Measurements from ENCODE around the gene EDN3. TPM values are rescaled to one million over a fixed set of nuclear protein-coding genes. Genes with fewer than 3 reads are reported as not detected.

The EDN3 gene
- total RNA-seq, 1 experiment from 2014 or later, result not detected

GRCh38 chr20:59253779-59254319 is 46.6 kb upstream of the EDN3 start:
- Histone ChIP-seq H3K36me3 (ENCODE audit: control insufficient read depth in 1 of 2, insufficient read depth in 2 of 2, low read length in 2 of 2) (no peaks in the 10 kb centered on the region), H3K4me2 (ENCODE audit: low read length) (no peak overlapping the region), H4K20me1 (ENCODE audit: insufficient read depth) (no peaks in the 10 kb centered on the region), H3K9me3 (ENCODE audit: control insufficient read depth in 1 of 2, insufficient read depth in 1 of 2, low read depth in 1 of 2, low read length in 2 of 2) (no peaks in the 10 kb centered on the region), H3K4me1 (ENCODE audit: control insufficient read depth in 1 of 2, insufficient read depth in 2 of 2, low read length in 2 of 2) (no peaks in the 10 kb centered on the region), H3K27me3 (ENCODE audit: insufficient read depth, low read length) (peaks cover 66% of the 10 kb centered on the region), H3K9me2 (ENCODE audit: insufficient read depth) (no peaks in the 10 kb centered on the region), H3K79me2 (ENCODE audit: insufficient read depth, low read length) (no peaks in the 10 kb centered on the region), H3K27ac (ENCODE audit: low read depth, low read length) (no peak overlapping the region), H3K4me3 (replicated peaks in 1 of 2; ENCODE audit: low read depth in 1 of 2, low read length in 2 of 2) (no peak overlapping the region), H2AFZ (ENCODE audit: low read depth, low read length, poor library complexity, severe bottlenecking) (no peak overlapping the region), H3K9ac (ENCODE audit: low read length) (no peak overlapping the region)
- POLR2A ChIA-PET, result no interaction called here
- RAD21 ChIA-PET (ENCODE audit: low non-redundant PET in 1 of 2, low total read pairs in 2 of 2, uncharacterized antibody in 2 of 2, unreplicated experiment in 2 of 2), result no interaction called here
- TF ChIP-seq ZNF274 (IDR thresholded peaks at IDR 0.05; ENCODE audit: low read depth, low read length) (no peak), POLR2AphosphoS5 (IDR thresholded peaks at IDR 0.05; ENCODE audit: low read depth, low read length) (no peak), FOSL1 (IDR thresholded peaks at IDR 0.05; ENCODE audit: low read depth) (no peak), EGR1 (IDR thresholded peaks at IDR 0.05; ENCODE audit: low read depth) (no peak), YY1 (IDR thresholded peaks at IDR 0.05; ENCODE audit: extremely low read depth, insufficient replicate concordance, low read depth, low read length) (no peak), SRF (IDR thresholded peaks at IDR 0.05; ENCODE audit: low read depth) (no peak), TCF7L2 (IDR thresholded peaks at IDR 0.05; ENCODE audit: borderline replicate concordance, extremely low read depth, insufficient read depth, insufficient read length) (no peak), SIN3A (IDR thresholded peaks at IDR 0.05; ENCODE audit: low read depth) (no peak), CEBPB (IDR thresholded peaks at IDR 0.05; ENCODE audit: low read depth) (no peak), CTCF (IDR thresholded peaks at IDR 0.05 in 2 of 3, conservative IDR thresholded peaks at IDR 0.05 in 1 of 3; ENCODE audit: borderline replicate concordance in 1 of 3, insufficient read depth in 1 of 3, low read depth in 2 of 3, low read length in 2 of 3) (no peak), ELF1 (IDR thresholded peaks at IDR 0.05; ENCODE audit: borderline replicate concordance, low read depth) (no peak), RAD21 (IDR thresholded peaks at IDR 0.05; ENCODE audit: low read depth) (no peak)
- TF ChIP-seq, protein P1, sequence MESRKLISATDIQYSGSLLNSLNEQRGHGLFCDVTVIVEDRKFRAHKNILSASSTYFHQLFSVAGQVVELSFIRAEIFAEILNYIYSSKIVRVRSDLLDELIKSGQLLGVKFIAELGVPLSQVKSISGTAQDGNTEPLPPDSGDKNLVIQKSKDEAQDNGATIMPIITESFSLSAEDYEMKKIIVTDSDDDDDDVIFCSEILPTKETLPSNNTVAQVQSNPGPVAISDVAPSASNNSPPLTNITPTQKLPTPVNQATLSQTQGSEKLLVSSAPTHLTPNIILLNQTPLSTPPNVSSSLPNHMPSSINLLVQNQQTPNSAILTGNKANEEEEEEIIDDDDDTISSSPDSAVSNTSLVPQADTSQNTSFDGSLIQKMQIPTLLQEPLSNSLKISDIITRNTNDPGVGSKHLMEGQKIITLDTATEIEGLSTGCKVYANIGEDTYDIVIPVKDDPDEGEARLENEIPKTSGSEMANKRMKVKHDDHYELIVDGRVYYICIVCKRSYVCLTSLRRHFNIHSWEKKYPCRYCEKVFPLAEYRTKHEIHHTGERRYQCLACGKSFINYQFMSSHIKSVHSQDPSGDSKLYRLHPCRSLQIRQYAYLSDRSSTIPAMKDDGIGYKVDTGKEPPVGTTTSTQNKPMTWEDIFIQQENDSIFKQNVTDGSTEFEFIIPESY (IDR thresholded peaks at IDR 0.05; ENCODE audit: extremely low read depth, insufficient replicate concordance, low read length), result no peak
- TF ChIP-seq, protein P2, sequence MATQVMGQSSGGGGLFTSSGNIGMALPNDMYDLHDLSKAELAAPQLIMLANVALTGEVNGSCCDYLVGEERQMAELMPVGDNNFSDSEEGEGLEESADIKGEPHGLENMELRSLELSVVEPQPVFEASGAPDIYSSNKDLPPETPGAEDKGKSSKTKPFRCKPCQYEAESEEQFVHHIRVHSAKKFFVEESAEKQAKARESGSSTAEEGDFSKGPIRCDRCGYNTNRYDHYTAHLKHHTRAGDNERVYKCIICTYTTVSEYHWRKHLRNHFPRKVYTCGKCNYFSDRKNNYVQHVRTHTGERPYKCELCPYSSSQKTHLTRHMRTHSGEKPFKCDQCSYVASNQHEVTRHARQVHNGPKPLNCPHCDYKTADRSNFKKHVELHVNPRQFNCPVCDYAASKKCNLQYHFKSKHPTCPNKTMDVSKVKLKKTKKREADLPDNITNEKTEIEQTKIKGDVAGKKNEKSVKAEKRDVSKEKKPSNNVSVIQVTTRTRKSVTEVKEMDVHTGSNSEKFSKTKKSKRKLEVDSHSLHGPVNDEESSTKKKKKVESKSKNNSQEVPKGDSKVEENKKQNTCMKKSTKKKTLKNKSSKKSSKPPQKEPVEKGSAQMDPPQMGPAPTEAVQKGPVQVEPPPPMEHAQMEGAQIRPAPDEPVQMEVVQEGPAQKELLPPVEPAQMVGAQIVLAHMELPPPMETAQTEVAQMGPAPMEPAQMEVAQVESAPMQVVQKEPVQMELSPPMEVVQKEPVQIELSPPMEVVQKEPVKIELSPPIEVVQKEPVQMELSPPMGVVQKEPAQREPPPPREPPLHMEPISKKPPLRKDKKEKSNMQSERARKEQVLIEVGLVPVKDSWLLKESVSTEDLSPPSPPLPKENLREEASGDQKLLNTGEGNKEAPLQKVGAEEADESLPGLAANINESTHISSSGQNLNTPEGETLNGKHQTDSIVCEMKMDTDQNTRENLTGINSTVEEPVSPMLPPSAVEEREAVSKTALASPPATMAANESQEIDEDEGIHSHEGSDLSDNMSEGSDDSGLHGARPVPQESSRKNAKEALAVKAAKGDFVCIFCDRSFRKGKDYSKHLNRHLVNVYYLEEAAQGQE (IDR thresholded peaks at IDR 0.05; ENCODE audit: low read depth), result no peak
- DNase-seq (ENCODE audit: low read depth, low spot score) (no peak), ATAC-seq (peak; percentile 50; the same call in 1 of the 2 replicates)
- CTCF ChIA-PET, result interaction anchor here (0.7 kb wide), 1 partner anchor 178 kb away, joined by 3 read pairs; no protein-coding TSS in a partner anchor
- intact Hi-C loops (cut with micrococcal nuclease), result no loop called here
- no TSS peak for BruUV-seq (replicated peaks)

Measured in HCT116 (cell line).